Right cardiac atrium (tissue), 5 donors: Measurements from ENCODE around the gene PROX1. TPM values are rescaled to one million over a fixed set of nuclear protein-coding genes. Genes with fewer than 3 reads are reported as not detected.
A peak's percentile ranks its signal among the peaks of the same experiment; 100 is the strongest.

ENCODE experiments used
- ATAC-seq, 2 donors: fragments of 200-7000 bp; cut with Tn5 transposase; one replicate each; pipeline versions ENCODE4 v1.8.0 to v1.9.1; 2020; ENCODE audit warnings: moderate library complexity in 2 of 2, mild to moderate bottlenecking in 1 of 2
- DNase-seq, 3 donors: peaks; one replicate each; pipeline ENCODE4 v3.0.0-alpha.2; 2020
- H3K27ac ChIP-seq: one replicate; pipeline ENCODE4 v1.5.1; 2013; ENCODE audit warnings: mild to moderate bottlenecking, low read length, control low read depth, moderate library complexity
- H3K27me3 ChIP-seq: one replicate; pipeline ENCODE4 v1.6.1; 2013; ENCODE audit not compliant: control insufficient read depth, insufficient read depth
- H3K4me1 ChIP-seq: one replicate; pipeline ENCODE4 v1.6.1; 2013; ENCODE audit warnings: low read length; ENCODE audit not compliant: control insufficient read depth, insufficient read depth
- H3K4me3 ChIP-seq: one replicate; pipeline ENCODE4 v1.5.1; 2013; ENCODE audit warnings: low read length, control low read depth
- H3K9me3 ChIP-seq: one replicate; pipeline ENCODE4 v1.6.1; 2013; ENCODE audit warnings: low read length; ENCODE audit not compliant: control insufficient read depth
- WGBS: extraction: QIAGEN DNeasy Blood & Tissue Kit; methylation state at CpG from one replicate; pipeline ENCODE4 v1.1.7; 2013; 5-methylcytosine and 5-hydroxymethylcytosine counted together
- intact Hi-C, 4 donors: fragments of 100-400 bp; cut with DNase I; formaldehyde crosslinking; loops; one replicate each; pipeline versions ENCODE4 v1.11.0 to v1.14.0; 2022 to 2023
- polyA plus RNA-seq: library from polyadenylated mRNA; stranded (reverse); fragments of 200-250 nt; gene quantifications from one replicate; pipeline ENCODE4 v1.2.3, GENCODE V29; 2013
- total RNA-seq, 4 donors: library from RNA; stranded (reverse); fragmentation: NEBNext Ultra II Directional; extraction: Animal tissue kit (Norgen Biotek cat#: 25700); gene quantifications; one replicate each; pipeline ENCODE4 v1.2.1, GENCODE V29; 2021
- donor health status: healthy with polysubstance abuse.
- donor health status: DM: no; HTN: yes; CAD: no.
- donor health status: DM: no; HTN: no; CAD: no.
- donor health status: DM: no; HTN: yes; CAD: no; lungs with severe emphysema.
- donor health status: DM: yes; HTN: yes; CAD: no.

Gene PROX1
- total and polyA plus RNA-seq, 5 donors: 14.6 to 98.8 (median 86.4) TPM

DNA sequence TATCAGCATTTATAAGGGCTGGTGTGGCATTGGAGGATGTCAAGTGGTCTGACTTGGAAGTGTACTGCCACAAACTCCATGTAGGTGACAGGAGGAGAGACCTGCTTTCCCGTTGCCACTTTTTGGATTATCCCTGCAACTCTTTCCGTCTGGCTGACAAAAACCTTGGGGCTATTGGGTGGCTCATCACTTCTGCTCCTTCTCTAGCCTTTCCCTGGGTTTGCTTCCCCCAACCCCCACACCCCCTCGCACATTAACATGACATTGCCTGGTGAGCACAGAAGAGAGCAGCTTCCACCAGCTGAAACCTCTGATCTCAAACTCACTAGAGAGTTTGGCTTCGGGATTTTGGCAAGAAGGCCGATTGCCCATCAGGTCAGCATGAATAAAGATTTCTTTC is 39.2 kb downstream of the PROX1 start:
- ATAC-seq (no peak), DNase-seq (no peak)
- WGBS: 41% methylated on average over 5 of the region's 5 CpGs
- Histone ChIP-seq H3K9me3 (no peaks in the 10 kb centered on the region), H3K4me3 (no peak overlapping the region), H3K4me1 (peaks cover 2% of the 10 kb centered on the region), H3K27ac (peak overlapping the region; percentile 90), H3K27me3 (no peaks in the 10 kb centered on the region)
- intact Hi-C loops: no loop called here

DNA sequence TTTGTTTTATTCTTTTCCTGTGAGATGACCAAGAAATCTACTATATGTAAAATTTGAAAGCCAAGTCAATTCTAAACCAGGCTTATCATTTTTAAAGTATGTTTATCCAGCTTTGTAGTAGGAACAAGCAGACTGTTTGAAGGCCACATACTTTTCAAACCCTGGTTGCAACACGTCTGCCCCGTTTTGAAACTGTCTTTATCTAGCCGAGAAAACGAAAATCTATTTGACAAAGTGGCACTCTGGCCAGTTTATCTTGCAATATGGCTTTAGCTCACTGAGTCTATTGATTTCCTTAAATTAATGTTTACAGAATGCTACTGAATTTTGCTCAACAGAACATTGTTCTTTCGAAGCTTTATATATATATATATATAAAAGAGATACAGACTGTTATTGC is 39.7 kb downstream of the PROX1 start:
- no peaks in the 10 kb centered on the region for H3K9me3 ChIP-seq
- H3K27ac ChIP-seq: no peak overlapping the region
- no peak for ATAC-seq
- no peak for DNase-seq
- 42% methylated on average over 5 of the region's 5 CpGs for WGBS
- intact Hi-C loops: no loop called here
- H3K4me1 ChIP-seq: peaks cover 2% of the 10 kb centered on the region
- H3K4me3 ChIP-seq: no peak overlapping the region
- no peaks in the 10 kb centered on the region for H3K27me3 ChIP-seq

DNA sequence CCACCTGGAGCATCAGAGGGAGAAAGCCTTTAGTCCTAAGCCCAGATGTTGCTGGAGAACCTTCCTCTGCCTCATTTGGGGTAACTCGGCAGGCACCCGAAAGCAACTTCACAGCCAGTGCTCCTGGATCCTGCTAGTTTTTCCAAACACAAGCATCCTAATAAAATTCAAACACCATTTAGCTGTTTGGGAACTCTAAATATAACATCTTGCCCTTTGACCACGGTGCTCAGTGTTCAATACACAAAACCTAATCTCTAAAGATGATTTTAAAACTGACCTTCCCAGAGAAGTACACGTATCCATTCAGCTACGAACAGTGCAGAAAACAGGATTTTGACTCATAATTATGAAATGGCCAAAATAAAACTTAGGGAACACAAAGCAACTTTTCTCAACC is 40.3 kb downstream of the PROX1 start:
- H3K4me1 ChIP-seq: peaks cover 2% of the 10 kb centered on the region
- DNase-seq: no peak
- H3K4me3 ChIP-seq: no peak overlapping the region
- no peaks in the 10 kb centered on the region for H3K27me3 ChIP-seq
- ATAC-seq: no peak
- no peaks in the 10 kb centered on the region for H3K9me3 ChIP-seq
- intact Hi-C loops: no loop called here
- H3K27ac ChIP-seq: peak overlapping the region; percentile 85
- 78% methylated on average over 5 of the region's 5 CpGs for WGBS

DNA sequence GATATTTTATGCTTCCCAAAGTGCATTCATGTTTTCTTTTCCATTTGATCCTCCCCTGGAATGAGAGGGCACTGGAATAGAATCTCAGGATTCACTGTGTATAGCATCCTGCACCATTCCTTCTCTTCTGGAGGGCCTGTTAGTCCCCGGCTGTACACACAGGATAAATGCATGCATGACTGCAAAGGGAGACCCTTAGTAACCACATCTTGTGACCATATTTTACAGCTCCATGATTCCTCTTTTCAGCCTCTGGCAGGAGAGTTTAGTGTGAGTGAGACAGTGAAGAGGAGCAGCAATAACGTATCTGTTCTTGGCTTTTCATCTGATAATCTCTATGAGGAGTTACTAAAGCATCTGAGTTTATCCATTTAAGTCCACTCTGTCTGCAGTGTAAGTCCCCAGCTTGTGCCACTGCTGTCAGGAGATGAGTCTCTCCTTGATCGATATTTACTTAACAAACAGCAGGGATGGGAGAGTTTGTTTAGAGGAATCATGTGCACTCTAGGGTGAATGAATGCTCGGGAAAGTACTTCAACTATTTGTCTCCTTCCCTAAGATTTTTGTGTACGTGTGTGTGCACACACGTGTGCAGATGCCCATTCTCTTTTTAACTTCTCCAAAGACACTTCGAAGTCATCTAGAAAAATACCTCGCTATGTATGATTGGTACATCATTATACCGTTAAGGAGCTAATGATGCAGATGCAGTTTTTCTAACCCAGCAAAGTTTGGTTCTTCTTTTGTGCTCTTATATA is 41.1 kb downstream of the PROX1 start:
- H3K9me3 ChIP-seq: no peaks in the 10 kb centered on the region
- no peak overlapping the region for H3K4me3 ChIP-seq
- peak overlapping the region; percentile 62 for H3K27ac ChIP-seq
- intact Hi-C loops: no loop called here
- no peaks in the 10 kb centered on the region for H3K27me3 ChIP-seq
- peaks cover 2% of the 10 kb centered on the region for H3K4me1 ChIP-seq
- ATAC-seq (no peak), DNase-seq (no peak)
- WGBS: 64% methylated on average over 9 of the region's 9 CpGs

DNA sequence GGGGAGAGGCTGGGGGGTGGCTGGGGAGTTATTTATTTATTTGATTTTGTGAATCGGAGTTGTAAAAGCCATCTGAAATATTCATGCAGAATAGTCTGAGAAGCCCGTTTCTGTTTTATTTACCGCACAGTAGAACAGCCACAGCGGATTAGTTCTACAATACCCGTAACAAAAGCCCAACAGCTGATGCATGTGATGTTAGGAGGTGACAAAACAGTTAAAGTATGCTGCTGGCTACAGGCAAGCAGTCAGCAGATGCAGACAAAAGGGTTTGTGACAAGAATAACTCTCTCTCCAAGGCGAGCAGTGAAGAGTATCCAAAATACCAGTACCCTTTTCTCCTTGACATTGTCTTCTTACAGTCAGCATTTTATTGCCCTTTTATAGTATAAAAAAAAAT is 42.0 kb downstream of the PROX1 start:
- H3K9me3 ChIP-seq: no peaks in the 10 kb centered on the region
- no peak overlapping the region for H3K4me3 ChIP-seq
- DNase-seq: no peak
- peak overlapping the region; percentile 98 for H3K27ac ChIP-seq
- peaks cover 2% of the 10 kb centered on the region for H3K4me1 ChIP-seq
- H3K27me3 ChIP-seq: no peaks in the 10 kb centered on the region
- 43% methylated on average over 6 of the region's 6 CpGs for WGBS
- peak; percentile 82 to 83 for ATAC-seq
- intact Hi-C loops: loop anchor here in 1 of 4 donors (2.0 kb wide), 1 partner anchor 41 kb away; no protein-coding TSS in a partner anchor

DNA sequence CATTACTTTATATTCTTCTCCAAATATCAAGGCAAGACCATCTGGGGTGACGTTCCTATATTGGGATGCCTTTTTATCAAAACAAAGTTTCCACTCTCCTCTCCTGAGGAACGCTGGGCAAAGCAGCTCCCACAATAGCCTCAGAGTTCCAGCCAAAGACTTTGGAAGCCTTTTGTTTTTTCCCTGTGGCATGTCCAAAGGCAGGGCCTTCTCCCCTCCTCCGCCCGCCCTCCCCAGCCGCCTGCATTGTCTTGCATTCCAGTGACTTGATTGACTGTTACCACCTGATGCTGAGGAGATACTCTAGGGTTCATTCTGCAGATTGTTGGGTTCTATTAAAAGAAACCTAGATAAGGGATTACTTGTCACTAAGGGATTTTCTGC is 43.5 kb downstream of the PROX1 start:
- H3K4me1 ChIP-seq: peaks cover 2% of the 10 kb centered on the region
- no peaks in the 10 kb centered on the region for H3K9me3 ChIP-seq
- H3K27ac ChIP-seq: peak overlapping the region; percentile 90
- H3K4me3 ChIP-seq: no peak overlapping the region
- DNase-seq (peak in 1 of 3 donors; percentile 65), ATAC-seq (peak; percentile 30 to 53)
- intact Hi-C loops: loop anchor here in 1 of 4 donors (2.0 kb wide), 1 partner anchor 42 kb away; no protein-coding TSS in a partner anchor
- H3K27me3 ChIP-seq: no peaks in the 10 kb centered on the region
- WGBS: 54% methylated on average over 5 of the region's 5 CpGs

DNA sequence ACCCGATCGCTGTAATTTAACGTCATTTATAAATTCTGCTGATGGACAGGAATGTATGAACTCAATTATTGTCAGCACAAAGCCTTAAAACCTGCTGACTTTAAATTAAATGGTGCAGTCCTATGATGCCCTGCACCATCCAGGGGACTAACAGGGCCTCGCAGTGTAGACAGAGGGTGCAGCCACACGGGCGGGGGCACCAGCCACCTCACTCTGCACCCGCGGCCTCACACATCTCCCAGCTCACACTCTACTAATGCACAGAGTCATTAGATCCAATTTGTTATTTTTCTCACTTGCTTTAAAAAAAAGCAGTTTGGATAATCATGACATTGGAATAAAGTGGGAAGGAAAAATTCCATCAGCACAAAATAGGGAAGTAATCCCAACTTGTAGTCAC is 49.7 kb downstream of the PROX1 start:
- WGBS: 87% methylated on average over 8 of the region's 8 CpGs
- Histone ChIP-seq H3K9me3 (no peaks in the 10 kb centered on the region), H3K4me3 (no peak overlapping the region), H3K27me3 (no peaks in the 10 kb centered on the region), H3K27ac (no peak overlapping the region), H3K4me1 (no peaks in the 10 kb centered on the region)
- ATAC-seq (no peak), DNase-seq (no peak)
- intact Hi-C loops: no loop called here

DNA sequence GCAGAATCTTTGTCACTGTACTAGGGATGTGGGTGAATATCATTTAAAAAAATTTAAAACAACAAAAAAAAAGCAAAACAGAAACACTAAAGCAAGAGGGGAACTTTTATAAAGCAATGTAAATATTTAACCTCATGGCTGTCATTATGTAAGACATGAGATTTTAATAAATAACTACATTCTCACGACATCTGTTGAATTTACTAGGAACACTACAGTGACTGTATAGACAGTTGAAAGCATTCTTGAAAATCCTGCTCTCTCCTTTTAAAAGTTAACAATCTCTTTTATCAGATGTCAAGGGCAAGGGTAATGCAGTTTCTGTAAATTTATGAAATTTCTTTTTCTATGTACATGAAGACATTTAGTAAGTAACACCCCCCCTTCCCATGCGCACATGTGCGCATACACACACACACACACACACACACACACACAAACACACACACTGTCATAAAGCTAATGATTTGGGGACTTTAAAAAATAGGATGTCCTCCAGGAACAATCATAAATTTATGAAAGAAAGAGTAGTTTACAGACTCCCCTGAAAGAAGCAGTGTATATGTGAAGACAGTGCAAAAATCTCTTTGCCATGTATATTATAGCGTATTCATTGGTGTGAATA is 51.7 kb downstream of the PROX1 start:
- Histone ChIP-seq H3K27ac (no peak overlapping the region), H3K9me3 (no peaks in the 10 kb centered on the region), H3K4me1 (no peaks in the 10 kb centered on the region), H3K27me3 (no peaks in the 10 kb centered on the region), H3K4me3 (no peak overlapping the region)
- ATAC-seq: no peak
- intact Hi-C loops: no loop called here
- 92% methylated on average over 4 of the region's 4 CpGs for WGBS
- no peak for DNase-seq

DNA sequence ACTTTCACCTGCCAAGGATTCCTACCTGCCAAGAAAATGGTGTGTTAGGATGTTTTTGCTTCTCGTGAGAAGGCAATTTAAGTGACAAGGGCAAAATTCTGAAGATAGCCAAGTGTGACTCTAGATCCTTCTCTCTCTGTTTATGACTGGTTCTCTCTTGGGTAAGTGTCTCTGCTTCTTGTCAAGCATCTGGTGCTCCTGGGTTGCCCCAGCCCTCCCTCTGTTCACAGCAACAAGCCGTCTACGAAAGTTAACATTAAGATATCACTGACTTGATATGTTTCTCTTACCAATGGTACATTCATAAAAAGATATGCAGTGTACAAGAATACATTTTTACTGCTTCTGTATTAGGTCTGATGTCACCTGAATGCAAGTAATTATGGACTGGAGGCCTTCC is 55.4 kb downstream of the PROX1 start:
- 47% methylated on average over 3 of the region's 3 CpGs for WGBS
- Histone ChIP-seq H3K27ac (no peak overlapping the region), H3K4me3 (no peak overlapping the region), H3K4me1 (no peaks in the 10 kb centered on the region), H3K27me3 (no peaks in the 10 kb centered on the region), H3K9me3 (no peaks in the 10 kb centered on the region)
- DNase-seq (no peak), ATAC-seq (no peak)
- intact Hi-C loops: no loop called here

DNA sequence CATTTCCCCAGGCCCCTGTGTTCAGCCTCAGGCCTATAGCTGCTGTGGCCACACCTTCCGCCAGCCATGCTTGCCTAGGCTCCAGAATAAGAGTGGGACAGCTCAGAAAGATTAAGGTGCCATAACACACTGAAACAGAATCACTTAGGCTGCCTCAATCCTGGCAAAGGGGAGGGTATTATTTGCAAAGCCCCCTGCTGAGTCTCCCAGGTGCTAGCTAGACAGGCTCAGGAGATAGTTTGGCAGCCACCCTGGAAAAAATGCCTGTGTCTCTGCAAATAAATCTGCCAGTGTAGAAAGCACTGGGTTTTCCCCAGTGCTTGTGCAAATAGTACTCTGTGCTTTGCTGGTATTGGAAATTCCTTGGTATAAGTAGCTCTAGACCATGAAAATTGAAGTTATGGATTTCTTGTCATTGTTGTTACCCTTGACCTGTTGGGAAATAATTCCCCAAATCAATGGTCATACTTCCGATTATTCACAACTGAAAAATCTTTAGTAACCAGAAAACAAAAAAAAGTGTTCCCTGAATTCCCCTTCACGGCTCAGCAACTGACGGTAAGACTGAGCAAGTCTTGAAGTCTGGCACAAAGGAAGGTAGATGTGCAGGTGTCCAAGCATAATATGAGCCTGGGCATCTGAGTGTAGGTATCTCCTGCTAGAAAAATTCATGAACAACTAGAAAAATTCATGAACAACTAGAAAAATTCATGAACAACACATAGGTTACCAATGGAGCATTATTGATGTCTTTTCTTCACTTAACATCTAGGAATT is 56.9 kb downstream of the PROX1 start:
- DNase-seq: no peak
- WGBS: 91% methylated on average over 4 of the region's 4 CpGs
- intact Hi-C loops: no loop called here
- Histone ChIP-seq H3K9me3 (no peaks in the 10 kb centered on the region), H3K4me3 (no peak overlapping the region), H3K27ac (peak overlapping the region; percentile 37), H3K27me3 (no peaks in the 10 kb centered on the region), H3K4me1 (no peaks in the 10 kb centered on the region)
- no peak for ATAC-seq
